ENCODE measurements around the gene SORBS1.
A peak's percentile ranks its signal among the peaks of the same experiment; 100 is the strongest.

SORBS1 gene

DNA sequence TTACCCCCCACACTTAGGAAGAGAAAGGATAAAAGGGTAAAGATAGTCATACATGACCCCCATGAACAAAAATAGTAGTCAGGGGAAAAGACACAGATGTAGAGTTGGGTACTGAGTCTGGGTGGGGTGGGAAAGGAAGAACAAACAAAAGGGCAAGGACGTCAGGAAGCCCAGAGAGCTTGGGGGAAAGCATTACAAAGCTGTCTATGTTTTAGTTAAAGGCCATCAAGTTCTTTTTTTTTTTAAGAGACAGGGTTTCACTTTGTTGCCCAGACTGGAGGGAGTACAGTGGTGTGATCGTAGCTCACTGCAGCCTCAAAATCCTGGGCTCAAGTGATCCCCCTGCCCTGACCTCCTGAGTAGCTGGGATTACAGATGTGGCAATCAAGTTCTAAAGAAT lies 172.0 kb downstream of the SORBS1 start:
- TF ChIP-seq GATA2 (IDR thresholded peaks at IDR 0.05; ENCODE audit: low read depth, low read length) (no peak), GATA3 (IDR thresholded peaks at IDR 0.05; ENCODE audit: low read depth, low read length) (no peak)

DNA sequence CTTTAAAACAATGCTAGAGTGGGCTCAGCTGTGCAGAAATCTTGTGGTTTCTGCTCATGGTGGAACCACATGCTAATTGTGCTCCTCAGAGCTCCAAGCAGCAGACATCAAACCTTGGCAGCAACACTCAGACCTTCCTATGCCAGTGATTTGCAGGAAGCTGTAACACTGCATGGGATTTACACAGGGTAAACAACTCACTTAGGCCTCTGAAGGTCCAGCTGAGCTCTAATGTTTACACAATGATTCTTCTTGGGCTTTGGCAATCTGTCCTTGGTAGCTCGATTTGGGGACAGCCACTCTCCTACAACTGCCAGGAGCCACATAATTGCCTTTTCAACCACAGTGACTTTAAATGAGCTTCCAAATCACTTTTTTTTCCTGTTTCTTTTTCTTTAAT lies 172.6 kb downstream of the SORBS1 start:
- no peak for TF ChIP-seq GATA3 (IDR thresholded peaks at IDR 0.05; ENCODE audit: low read depth, low read length)
- TF ChIP-seq GATA2 (IDR thresholded peaks at IDR 0.05; ENCODE audit: low read depth, low read length): no peak

DNA sequence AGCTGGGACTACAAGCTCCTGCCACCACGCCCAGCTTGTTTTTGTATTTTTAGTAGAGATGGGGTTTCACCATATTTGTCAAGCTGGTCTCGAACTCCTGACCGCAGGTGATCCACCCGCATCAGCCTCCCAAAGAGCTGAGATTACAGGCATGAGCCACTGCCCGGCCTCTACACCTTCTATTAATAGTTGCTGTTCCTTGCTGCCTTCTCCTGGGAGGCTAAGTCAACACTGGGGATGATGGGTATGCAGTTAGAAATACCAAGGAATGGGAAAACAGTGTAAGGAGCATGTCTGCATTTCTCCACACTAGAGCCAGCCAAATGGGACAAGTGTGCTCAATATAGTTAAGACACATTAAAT lies 173.1 kb downstream of the SORBS1 start:
- TF ChIP-seq GATA3 (IDR thresholded peaks at IDR 0.05; ENCODE audit: low read depth, low read length): no peak
- no peak for TF ChIP-seq GATA2 (IDR thresholded peaks at IDR 0.05; ENCODE audit: low read depth, low read length)

DNA sequence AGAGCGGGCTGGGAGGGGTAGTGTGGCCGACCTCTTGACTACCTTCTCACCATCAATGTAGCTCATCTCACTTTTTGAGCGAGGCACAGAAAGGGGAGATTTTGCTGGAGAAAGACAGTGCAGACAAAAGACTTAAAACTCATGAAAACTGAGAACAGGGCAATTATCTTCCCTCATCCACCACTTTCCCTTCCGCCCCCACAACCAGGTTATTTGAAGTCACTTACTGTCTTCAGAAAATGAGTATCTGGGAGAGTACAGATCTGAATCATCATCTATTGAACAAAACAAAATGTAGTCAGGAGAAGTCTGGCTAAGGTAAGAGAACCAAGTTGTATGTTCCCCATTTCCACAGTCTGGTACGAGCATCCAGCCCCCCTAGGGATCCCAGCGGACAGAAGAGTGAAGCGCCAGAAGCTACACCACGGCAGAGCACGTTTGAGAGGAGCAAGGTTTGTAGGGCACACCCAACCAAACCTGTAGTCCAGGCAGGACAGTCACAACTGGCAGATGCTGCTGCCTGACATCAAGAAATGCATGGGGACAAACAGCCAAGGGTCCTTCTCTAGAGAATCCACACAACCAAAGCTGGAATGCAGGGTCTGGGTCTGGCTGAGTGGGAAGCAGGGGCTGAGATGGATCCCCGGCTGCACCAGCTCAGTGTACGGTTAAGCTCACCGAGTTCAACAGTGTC lies 177.0 kb downstream of the SORBS1 start:
- TF ChIP-seq GATA2 (IDR thresholded peaks at IDR 0.05; ENCODE audit: low read depth, low read length) (no peak), GATA3 (IDR thresholded peaks at IDR 0.05; ENCODE audit: low read depth, low read length) (no peak)

DNA sequence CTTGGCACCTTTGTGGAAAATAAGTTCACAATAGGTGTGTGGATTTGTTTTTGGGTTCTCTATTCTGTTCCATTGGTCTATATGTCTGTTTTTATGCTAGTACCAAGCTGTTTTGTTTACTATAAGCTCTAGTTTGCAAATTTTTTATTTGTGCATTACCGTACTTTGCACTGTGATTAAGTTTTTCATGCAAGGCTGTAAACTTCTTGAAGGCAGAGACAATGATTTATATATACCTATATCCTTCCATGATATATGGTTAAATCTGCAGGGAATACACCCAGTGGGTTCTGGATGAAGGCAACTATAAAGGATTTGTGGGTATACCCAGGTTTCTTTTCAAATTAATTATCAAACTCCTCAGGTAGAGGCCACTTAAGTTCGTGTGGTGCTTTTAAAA lies 178.6 kb downstream of the SORBS1 start:
- TF ChIP-seq GATA2 (IDR thresholded peaks at IDR 0.05; ENCODE audit: low read depth, low read length) (no peak), GATA3 (IDR thresholded peaks at IDR 0.05; ENCODE audit: low read depth, low read length) (no peak)

DNA sequence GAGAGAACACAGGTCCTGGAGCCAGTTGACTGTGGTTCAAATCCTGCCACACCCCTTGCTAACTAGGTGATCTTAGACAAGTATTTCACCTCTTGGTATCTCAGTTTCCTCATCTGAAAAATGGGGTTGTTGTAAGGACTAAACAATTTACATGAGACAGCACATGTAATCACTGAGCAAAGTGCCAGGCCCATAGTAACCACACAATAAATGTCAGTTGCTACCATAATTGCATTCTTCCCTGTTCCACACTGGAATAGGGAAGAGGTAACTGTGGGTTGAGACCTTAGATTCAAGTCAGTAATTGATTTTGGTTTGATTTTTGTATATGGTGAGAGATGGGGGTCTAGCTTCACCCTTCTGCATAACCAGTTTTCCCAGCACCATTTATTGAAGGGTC lies 179.0 kb downstream of the SORBS1 start:
- TF ChIP-seq GATA3 (IDR thresholded peaks at IDR 0.05; ENCODE audit: low read depth, low read length) (no peak), GATA2 (IDR thresholded peaks at IDR 0.05; ENCODE audit: low read depth, low read length) (no peak)

DNA sequence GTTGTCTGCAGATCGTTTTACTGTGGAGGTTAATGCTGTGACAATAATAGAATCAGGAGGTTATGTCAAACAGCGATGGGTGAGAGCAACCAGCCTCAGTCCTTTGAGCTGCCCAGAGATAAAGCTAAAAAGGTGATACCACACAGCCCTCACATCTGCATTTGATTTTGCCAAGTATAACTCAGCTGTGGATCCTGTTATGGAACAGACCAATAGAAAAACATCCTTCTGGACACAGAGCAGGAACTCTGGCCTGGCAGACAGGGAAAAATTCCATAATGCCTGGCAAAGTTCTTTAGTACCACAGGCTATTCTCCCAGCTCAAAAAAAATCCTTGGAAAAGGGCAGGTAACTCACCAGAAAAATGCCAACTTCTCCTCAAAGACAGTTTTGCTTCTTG lies 183.2 kb downstream of the SORBS1 start:
- TF ChIP-seq GATA2 (IDR thresholded peaks at IDR 0.05; ENCODE audit: low read depth, low read length) (no peak; the same call in 1 of the 2 replicates), GATA3 (IDR thresholded peaks at IDR 0.05; ENCODE audit: low read depth, low read length) (no peak)

DNA sequence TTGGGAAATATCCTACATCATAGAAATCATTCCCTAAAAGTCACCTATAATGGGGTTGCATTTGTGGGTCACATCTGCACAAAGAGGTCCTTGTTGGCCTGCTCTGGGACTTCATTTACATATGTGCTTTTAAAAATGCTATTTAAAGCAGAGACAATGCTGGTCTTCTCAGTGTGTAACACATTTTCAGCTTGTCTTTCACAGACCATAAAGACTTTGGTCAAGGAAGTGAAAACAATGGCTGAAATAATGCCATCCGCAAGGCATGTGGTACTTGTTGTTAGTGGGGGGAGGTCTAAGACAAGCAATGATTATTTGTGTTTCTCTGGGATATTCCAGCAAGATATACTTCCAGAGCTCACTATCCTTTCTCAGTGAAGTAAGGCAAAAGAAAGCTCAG lies 185.8 kb downstream of the SORBS1 start:
- TF ChIP-seq GATA2 (IDR thresholded peaks at IDR 0.05; ENCODE audit: low read depth, low read length) (no peak), GATA3 (IDR thresholded peaks at IDR 0.05; ENCODE audit: low read depth, low read length) (no peak)

DNA sequence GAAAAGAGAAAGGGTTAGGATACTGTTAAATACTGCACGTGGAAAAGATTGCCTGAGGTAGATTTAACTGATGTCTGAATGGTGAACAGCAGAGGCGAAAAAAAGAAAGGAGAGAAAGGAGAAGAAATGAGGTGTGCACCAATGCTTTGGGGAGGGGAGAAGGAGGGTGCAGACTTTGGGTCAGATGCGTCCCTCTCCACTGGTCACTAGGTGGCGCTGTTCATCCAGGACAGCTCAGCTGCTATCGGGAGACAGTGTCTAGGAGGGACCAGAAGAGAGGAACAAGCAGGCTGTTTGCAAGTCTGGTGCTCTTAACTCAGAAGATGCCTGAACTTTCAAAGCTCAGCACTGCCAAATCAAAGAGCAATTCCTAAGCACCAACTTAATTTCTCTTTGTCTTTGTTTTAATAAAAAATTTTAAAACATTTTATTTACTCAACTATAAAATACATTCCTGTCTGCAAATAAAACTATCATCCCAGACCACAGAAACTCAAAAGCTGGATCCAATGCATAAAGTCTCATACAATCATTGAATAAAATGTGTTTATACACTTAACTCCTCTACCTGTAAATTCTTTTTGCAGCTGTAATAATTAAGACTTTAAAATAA lies 186.5 kb downstream of the SORBS1 start:
- no peak for TF ChIP-seq GATA2 (IDR thresholded peaks at IDR 0.05; ENCODE audit: low read depth, low read length)
- no peak for TF ChIP-seq GATA3 (IDR thresholded peaks at IDR 0.05; ENCODE audit: low read depth, low read length)

DNA sequence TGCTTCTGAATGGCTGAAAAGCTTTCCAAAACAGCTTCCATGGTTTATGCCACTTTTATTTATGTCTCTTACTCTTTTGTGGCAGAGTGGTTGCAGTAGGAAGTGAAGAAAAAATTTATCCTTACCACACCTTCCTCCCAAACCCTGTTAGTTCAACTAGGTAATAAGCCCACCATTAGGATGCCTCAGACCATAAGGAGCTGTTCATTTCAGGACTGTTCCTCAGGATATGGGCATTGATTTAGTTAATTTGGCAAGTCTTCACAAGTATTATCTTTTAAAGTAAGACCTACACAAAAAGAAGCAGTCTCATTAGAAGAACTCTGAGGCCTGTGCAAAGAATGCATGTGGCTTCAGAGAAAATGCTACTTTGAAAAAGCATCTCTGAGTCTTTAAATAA lies 187.5 kb downstream of the SORBS1 start:
- TF ChIP-seq GATA2 (IDR thresholded peaks at IDR 0.05; ENCODE audit: low read depth, low read length): no peak
- no peak for TF ChIP-seq GATA3 (IDR thresholded peaks at IDR 0.05; ENCODE audit: low read depth, low read length)

DNA sequence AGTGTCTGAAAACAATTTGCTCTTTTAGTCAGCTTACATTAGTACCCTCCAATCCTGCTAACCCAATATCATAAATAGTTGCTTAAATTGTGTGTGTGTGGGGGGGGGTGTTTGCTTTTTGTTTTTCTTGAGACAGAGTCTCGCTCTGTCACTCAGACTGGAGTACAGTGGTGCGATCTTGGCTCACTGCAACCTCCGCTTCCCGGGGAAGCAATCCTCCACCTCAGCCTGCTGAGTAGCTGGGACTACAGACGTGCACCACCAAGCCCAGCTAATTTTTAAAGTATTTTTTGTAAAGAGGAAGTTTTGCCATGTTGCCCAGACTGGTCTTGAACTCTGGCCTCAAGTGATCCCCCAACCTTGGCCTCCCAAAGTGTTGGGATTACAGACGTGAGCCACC lies 196.8 kb downstream of the SORBS1 start:
- TF ChIP-seq GATA3 (IDR thresholded peaks at IDR 0.05; ENCODE audit: low read depth, low read length) (no peak), GATA2 (IDR thresholded peaks at IDR 0.05; ENCODE audit: low read depth, low read length) (no peak)

DNA sequence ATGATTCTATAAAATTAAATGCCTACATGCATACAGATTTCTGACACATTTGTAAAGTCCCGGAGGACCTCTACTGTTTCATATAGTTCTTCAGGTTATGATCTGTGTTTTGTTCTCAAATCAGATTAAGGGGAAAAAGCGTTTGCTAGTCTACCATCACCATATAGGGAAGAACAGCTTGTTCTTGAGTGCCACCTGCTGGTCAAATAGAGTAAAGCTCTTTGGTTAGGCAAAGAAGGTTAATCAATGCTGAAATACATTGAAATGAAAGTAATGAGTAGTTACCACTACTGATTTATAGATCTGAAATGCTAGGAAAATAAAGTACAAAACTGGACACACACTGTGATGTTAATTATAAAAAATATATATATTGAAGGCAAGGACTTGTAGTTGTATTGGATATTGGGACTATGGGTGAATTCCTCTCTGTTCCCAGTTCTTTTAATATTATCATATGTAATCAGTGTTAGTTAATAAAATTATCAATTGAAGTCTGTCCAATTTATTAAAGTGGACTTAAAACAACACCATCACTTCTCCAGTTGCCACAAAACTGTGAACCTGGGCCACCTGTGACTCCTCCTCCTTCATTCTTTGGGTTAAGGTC lies 197.8 kb downstream of the SORBS1 start:
- TF ChIP-seq GATA3 (IDR thresholded peaks at IDR 0.05; ENCODE audit: low read depth, low read length) (no peak), GATA2 (IDR thresholded peaks at IDR 0.05; ENCODE audit: low read depth, low read length) (peak; percentile 8; the same call in 1 of the 2 replicates)

DNA sequence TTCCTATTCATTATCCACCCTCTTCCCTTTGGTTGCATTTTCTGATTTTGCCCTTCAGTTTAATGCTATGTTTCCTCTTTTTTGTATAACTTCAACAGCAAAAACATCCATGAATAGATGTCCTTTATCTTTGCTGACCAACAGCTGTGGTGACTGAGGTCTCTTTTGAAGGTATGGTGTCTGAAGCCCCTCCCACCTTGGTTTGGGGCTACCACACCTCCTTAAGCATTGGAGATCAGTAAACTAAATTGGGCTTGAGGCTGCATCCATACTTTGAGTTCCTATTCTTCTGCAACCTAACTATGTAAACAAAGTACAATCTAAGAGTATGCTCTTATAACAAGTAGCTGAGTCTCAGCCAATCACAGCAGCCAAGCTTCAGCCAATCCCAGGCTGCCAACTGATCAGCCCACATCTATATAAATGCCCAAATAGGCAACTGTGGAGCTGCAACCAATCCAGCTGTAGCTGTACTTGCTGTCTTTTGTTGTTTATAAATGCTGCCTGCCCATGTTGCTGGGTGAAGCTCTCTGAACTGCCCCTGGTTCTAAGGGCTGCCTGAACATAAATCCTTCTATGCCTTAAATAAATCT lies 201.0 kb downstream of the SORBS1 start:
- TF ChIP-seq GATA3 (IDR thresholded peaks at IDR 0.05; ENCODE audit: low read depth, low read length) (no peak), GATA2 (IDR thresholded peaks at IDR 0.05; ENCODE audit: low read depth, low read length) (no peak)

DNA sequence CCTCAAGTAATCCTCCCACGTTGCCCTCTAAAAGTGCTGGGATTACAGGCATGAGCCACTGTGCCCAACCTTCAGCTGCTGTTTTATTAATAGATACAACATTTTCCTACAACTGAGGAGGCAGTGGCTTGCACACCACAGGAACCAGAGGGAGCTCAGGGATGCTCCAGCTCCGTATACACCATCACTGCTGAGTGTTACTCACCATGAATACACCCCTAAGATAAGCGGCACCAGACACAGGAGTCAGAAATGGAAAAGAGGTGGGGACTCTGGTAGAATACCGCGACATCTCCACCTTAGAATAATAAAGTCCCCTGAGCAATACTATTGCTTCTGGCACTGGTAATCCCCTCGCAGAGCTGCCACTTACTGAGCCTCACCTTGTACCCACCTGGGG lies 201.7 kb downstream of the SORBS1 start:
- TF ChIP-seq GATA2 (IDR thresholded peaks at IDR 0.05; ENCODE audit: low read depth, low read length) (no peak), GATA3 (IDR thresholded peaks at IDR 0.05; ENCODE audit: low read depth, low read length) (no peak)

Data from SH-SY5Y (cell line).